Measurements from ENCODE around the gene AKAP11.
A peak's percentile ranks its signal among the peaks of the same experiment; 100 is the strongest.

AKAP11 gene

GRCh38 chr13:42324704-42325103 is 52.8 kb downstream of the AKAP11 start:
- H3K27ac ChIP-seq = no peak overlapping the region
- no peak overlapping the region for H3K4me3 ChIP-seq

GRCh38 chr13:42327725-42328124 is 55.8 kb downstream of the AKAP11 start:
- no peak overlapping the region for H3K27ac ChIP-seq
- no peak overlapping the region for H3K4me3 ChIP-seq

- Histone ChIP-seq H3K4me3 (no peak overlapping the region), H3K27ac (peak overlapping the region in 1 of 21 experiments; percentile 37)
Measured at GRCh38 chr13:42328672-42329071, 56.7 kb downstream of the AKAP11 start.

- no peak overlapping the region for H3K4me3 ChIP-seq
- peak overlapping the region in 1 of 21 experiments; percentile 37 for H3K27ac ChIP-seq
Measured at GRCh38 chr13:42329239-42329638, 57.3 kb downstream of the AKAP11 start.

GRCh38 chr13:42331009-42331408 is 59.1 kb downstream of the AKAP11 start:
- H3K27ac ChIP-seq = no peak overlapping the region

GRCh38 chr13:42333613-42334328 is 61.8 kb downstream of the AKAP11 start:
- H3K27ac ChIP-seq = no peak overlapping the region
- no peak overlapping the region for H3K4me3 ChIP-seq

More at GRCh38 chr13:42331009-42331408, 59.1 kb downstream of the AKAP11 start:
- H3K4me3 ChIP-seq = no peak overlapping the region

GRCh38 chr13:42334329-42334706 is 62.4 kb downstream of the AKAP11 start:
- H3K4me3 ChIP-seq = no peak overlapping the region
- H3K27ac ChIP-seq = no peak overlapping the region

- Histone ChIP-seq H3K27ac (no peak overlapping the region), H3K4me3 (no peak overlapping the region)
Measured at GRCh38 chr13:42337808-42338600, 66.1 kb downstream of the AKAP11 start.

GRCh38 chr13:42345367-42345766 is 73.4 kb downstream of the AKAP11 start:
- Histone ChIP-seq H3K4me3 (no peak overlapping the region), H3K27ac (no peak overlapping the region)

- Histone ChIP-seq H3K4me3 (no peak overlapping the region), H3K27ac (no peak overlapping the region)
Measured at GRCh38 chr13:42348576-42348975, 76.6 kb downstream of the AKAP11 start.

GRCh38 chr13:42350141-42350540 is 78.2 kb downstream of the AKAP11 start:
- Histone ChIP-seq H3K4me3 (no peak overlapping the region), H3K27ac (no peak overlapping the region)

- peak overlapping the region in 9 of 21 experiments; percentile 31 to 85 (median 58) for H3K27ac ChIP-seq
- H3K4me3 ChIP-seq = no peak overlapping the region
Measured at GRCh38 chr13:42354241-42355091, 82.5 kb downstream of the AKAP11 start.

- Histone ChIP-seq H3K27ac (peak overlapping the region in 9 of 21 experiments; percentile 31 to 85 (median 58)), H3K4me3 (no peak overlapping the region)
Measured at GRCh38 chr13:42355092-42355485, 83.1 kb downstream of the AKAP11 start.

- H3K4me3 ChIP-seq = no peak overlapping the region
- peak overlapping the region in 9 of 21 experiments; percentile 31 to 85 (median 54) for H3K27ac ChIP-seq
Measured at GRCh38 chr13:42355491-42356183, 83.7 kb downstream of the AKAP11 start.

GRCh38 chr13:42356184-42356575 is 84.2 kb downstream of the AKAP11 start:
- Histone ChIP-seq H3K4me3 (no peak overlapping the region), H3K27ac (peak overlapping the region in 1 of 21 experiments; percentile 85)

GRCh38 chr13:42360046-42360574 is 88.2 kb downstream of the AKAP11 start:
- H3K27ac ChIP-seq = no peak overlapping the region

GRCh38 chr13:42361701-42362100 is 89.7 kb downstream of the AKAP11 start:
- no peak overlapping the region for H3K4me3 ChIP-seq
- H3K27ac ChIP-seq = no peak overlapping the region

More at GRCh38 chr13:42360046-42360574, 88.2 kb downstream of the AKAP11 start:
- H3K4me3 ChIP-seq = no peak overlapping the region

GRCh38 chr13:42363941-42364612 is 92.1 kb downstream of the AKAP11 start:
- no peak overlapping the region for H3K4me3 ChIP-seq
- no peak overlapping the region for H3K27ac ChIP-seq

- H3K27ac ChIP-seq = no peak overlapping the region
- no peak overlapping the region for H3K4me3 ChIP-seq
Measured at GRCh38 chr13:42364613-42365000, 92.7 kb downstream of the AKAP11 start.

All from skin epidermis (tissue), 12 donors.